Measurements from ENCODE around the gene FGD5. TPM values are rescaled to one million over a fixed set of nuclear protein-coding genes. Genes with fewer than 3 reads are reported as not detected.

FGD5 gene
- polyA plus RNA-seq, 1 donor (not counting 4 experiments of a cell fraction or from before 2014, with no cell fraction given) = not detected

GRCh38 chr3:14929310-14930074, 110.7 kb downstream of the FGD5 start:
- no peak overlapping the region for H3K4me2 ChIP-seq (ENCODE audit: control insufficient read depth, extremely low read depth, insufficient read depth, low read depth, low read length)
- H3K36me3 ChIP-seq (ENCODE audit: control insufficient read depth in 2 of 2, extremely low read depth in 1 of 2, insufficient read depth in 2 of 2, low read length in 2 of 2) = no peaks in the 10 kb centered on the region
- H3K4me3 ChIP-seq (ENCODE audit: control insufficient read depth in 2 of 3, extremely low read depth in 1 of 3, insufficient read depth in 2 of 3, low read depth in 1 of 3, low read length in 3 of 3) = no peak overlapping the region
- H3K9me3 ChIP-seq (ENCODE audit: control insufficient read depth, low read depth, low read length) = no peaks in the 10 kb centered on the region
- H3K27ac ChIP-seq (ENCODE audit: control insufficient read depth, insufficient read depth, low read length) = no peak overlapping the region
- FAIRE-seq (no peak), DNase-seq (ENCODE audit: low read depth, low spot score) (no peak)
- no peaks in the 10 kb centered on the region for H3K4me1 ChIP-seq (ENCODE audit: control insufficient read depth, extremely low read depth, insufficient read depth, low read length)
- no peaks in the 10 kb centered on the region for H3K79me2 ChIP-seq (ENCODE audit: control insufficient read depth, insufficient read depth, low read length)
- no peaks in the 10 kb centered on the region for H3K27me3 ChIP-seq (ENCODE audit: control insufficient read depth, extremely low read depth, insufficient read depth, low read length)
- H3K9ac ChIP-seq (ENCODE audit: control insufficient read depth, extremely low read depth, insufficient read depth, low read length) = no peak overlapping the region
- H3K9me1 ChIP-seq (ENCODE audit: control insufficient read depth, extremely low read depth, insufficient read depth, low read length) = no peaks in the 10 kb centered on the region
- TF ChIP-seq CTCF (optimal IDR thresholded peaks at IDR 0.05 in 1 of 3, IDR thresholded peaks at IDR 0.05 in 1 of 3, conservative IDR thresholded peaks at IDR 0.05 in 1 of 3; ENCODE audit: extremely low read depth in 1 of 3, insufficient read depth in 2 of 3, low read length in 3 of 3) = no peak
- no peak for TF ChIP-seq EZH2 (IDR thresholded peaks at IDR 0.05; ENCODE audit: low read length)
- H2AFZ ChIP-seq (ENCODE audit: control insufficient read depth, low read length) = no peak overlapping the region
- no peaks in the 10 kb centered on the region for H4K20me1 ChIP-seq (ENCODE audit: control insufficient read depth, extremely low read depth, insufficient read depth, low read length)
- dilution Hi-C loops (cut with MboI; ENCODE audit: extremely low pct_ligation_motif_present, low sequenced_read_pairs) = no loop called here

- Histone ChIP-seq H3K9ac (ENCODE audit: control insufficient read depth, extremely low read depth, insufficient read depth, low read length) (no peak overlapping the region), H4K20me1 (ENCODE audit: control insufficient read depth, extremely low read depth, insufficient read depth, low read length) (no peaks in the 10 kb centered on the region), H3K36me3 (ENCODE audit: control insufficient read depth in 2 of 2, extremely low read depth in 1 of 2, insufficient read depth in 2 of 2, low read length in 2 of 2) (no peaks in the 10 kb centered on the region), H3K27me3 (ENCODE audit: control insufficient read depth, extremely low read depth, insufficient read depth, low read length) (no peaks in the 10 kb centered on the region), H3K79me2 (ENCODE audit: control insufficient read depth, insufficient read depth, low read length) (no peaks in the 10 kb centered on the region), H3K4me3 (ENCODE audit: control insufficient read depth in 2 of 3, extremely low read depth in 1 of 3, insufficient read depth in 2 of 3, low read depth in 1 of 3, low read length in 3 of 3) (no peak overlapping the region), H3K27ac (ENCODE audit: control insufficient read depth, insufficient read depth, low read length) (no peak overlapping the region), H3K4me1 (ENCODE audit: control insufficient read depth, extremely low read depth, insufficient read depth, low read length) (no peaks in the 10 kb centered on the region), H3K9me1 (ENCODE audit: control insufficient read depth, extremely low read depth, insufficient read depth, low read length) (no peaks in the 10 kb centered on the region), H2AFZ (ENCODE audit: control insufficient read depth, low read length) (no peak overlapping the region), H3K4me2 (ENCODE audit: control insufficient read depth, extremely low read depth, insufficient read depth, low read depth, low read length) (no peak overlapping the region), H3K9me3 (ENCODE audit: control insufficient read depth, low read depth, low read length) (no peaks in the 10 kb centered on the region)
- dilution Hi-C loops (cut with MboI; ENCODE audit: extremely low pct_ligation_motif_present, low sequenced_read_pairs) = no loop called here
- FAIRE-seq (no peak), DNase-seq (ENCODE audit: low read depth, low spot score) (no peak)
- TF ChIP-seq CTCF (optimal IDR thresholded peaks at IDR 0.05 in 1 of 3, IDR thresholded peaks at IDR 0.05 in 1 of 3, conservative IDR thresholded peaks at IDR 0.05 in 1 of 3; ENCODE audit: extremely low read depth in 1 of 3, insufficient read depth in 2 of 3, low read length in 3 of 3) = no peak
- no peak for TF ChIP-seq EZH2 (IDR thresholded peaks at IDR 0.05; ENCODE audit: low read length)
These were observed 115.2 kb downstream of the FGD5 start for GRCh38 chr3:14933820-14934425.

All from keratinocyte (primary cell).